Renal cortex interstitium (tissue), 11 donors: ENCODE results near the gene TPSB2. TPM values are rescaled to one million over a fixed set of nuclear protein-coding genes. Genes with fewer than 3 reads are reported as not detected.
"Not testable (repeated sequence)": the region's sequence is repeated elsewhere in the genome, so short reads cannot be mapped to it uniquely, and the experiment has no call there.

ENCODE experiments used
- DNase-seq, 11 donors: peaks; one replicate each; pipeline ENCODE4 v3.0.0-alpha.2; 2013; ENCODE audit warnings: low read depth in 9 of 11, low spot score in 4 of 11; ENCODE audit errors: extremely low read depth in 1 of 11
- polyA plus RNA-seq, 3 donors: library from polyadenylated mRNA; unstranded; fragments of 120-200 nt; gene quantifications; one replicate each; pipeline ENCODE4 v1.2.1, GENCODE V29; 2013; ENCODE audit not compliant: insufficient read length in 3 of 3

Gene TPSB2
- polyA plus RNA-seq, 3 donors, result 0.37 TPM; not detected in 2

DNA sequence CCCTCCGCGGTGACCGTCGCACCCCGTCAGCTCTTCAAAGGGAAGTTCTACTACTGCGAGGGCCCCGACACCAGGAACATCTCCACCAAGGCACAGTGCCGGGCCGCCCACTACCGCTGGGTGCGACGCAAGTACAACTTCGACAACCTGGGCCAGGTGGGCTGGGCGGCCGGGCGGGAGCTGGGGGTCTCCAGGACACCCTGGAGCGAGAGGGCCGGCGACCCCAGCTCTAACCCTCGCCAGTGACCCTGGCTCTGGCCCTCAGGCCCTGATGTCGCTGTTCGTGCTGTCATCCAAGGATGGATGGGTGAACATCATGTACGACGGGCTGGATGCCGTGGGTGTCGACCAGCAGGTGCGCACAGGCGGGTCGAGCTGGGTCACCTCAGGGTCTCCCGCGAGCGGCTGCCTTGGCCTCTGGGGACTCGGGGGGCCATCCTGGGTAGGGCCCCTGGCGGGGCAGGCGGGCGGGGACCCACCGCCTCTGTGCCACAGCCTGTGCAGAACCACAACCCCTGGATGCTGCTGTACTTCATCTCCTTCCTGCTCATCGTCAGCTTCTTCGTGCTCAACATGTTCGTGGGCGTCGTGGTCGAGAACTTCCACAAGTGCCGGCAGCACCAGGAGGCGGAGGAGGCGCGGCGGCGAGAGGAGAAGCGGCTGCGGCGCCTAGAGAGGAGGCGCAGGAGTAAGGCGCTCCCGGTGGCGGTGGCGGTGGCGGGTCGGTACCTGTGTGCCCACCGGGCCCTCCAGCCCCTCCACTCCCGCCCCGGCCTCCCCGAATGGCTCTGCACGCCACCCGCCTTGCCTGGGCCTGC, 18.3 kb downstream of the TPSB2 start:
- no peak for DNase-seq

- DNase-seq, result no peak
These were observed 19.5 kb downstream of the TPSB2 start for GRCh38 chr16:1210461-1210860.

- DNase-seq, result no peak
These were observed 20.9 kb downstream of the TPSB2 start for GRCh38 chr16:1209081-1209480.

DNA sequence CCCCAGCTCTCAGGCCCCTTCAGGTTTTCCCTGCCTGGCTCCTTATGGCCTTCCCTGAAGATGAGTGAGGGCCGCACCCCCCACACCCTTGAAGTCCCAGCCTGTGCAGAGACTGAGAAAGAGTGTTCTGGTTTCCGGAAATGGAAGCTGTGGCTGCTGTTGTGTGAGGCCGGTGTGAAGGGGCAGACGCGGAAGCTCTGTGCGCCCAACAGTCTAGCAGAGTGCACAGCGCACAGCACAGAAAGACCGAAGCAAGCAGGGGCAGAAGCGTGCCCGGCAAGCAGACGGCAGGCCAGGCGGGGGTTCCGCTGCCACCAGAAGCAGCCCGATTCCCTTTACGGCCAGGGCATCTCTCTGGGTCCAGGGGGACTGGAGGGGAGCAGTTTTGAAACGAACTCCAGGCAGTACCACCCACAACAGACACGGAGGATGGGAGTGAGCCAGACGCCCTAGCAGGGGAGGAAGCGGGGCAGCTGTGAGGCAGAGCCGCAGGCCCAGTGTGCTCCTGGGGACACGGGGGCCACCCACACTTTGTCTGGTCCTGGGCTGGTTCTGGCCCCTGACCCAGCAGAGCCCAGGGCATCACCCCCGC, 21.6 kb downstream of the TPSB2 start:
- no peak for DNase-seq

- no peak for DNase-seq
These were observed 23.2 kb downstream of the TPSB2 start for GRCh38 chr16:1206786-1207185.

DNA sequence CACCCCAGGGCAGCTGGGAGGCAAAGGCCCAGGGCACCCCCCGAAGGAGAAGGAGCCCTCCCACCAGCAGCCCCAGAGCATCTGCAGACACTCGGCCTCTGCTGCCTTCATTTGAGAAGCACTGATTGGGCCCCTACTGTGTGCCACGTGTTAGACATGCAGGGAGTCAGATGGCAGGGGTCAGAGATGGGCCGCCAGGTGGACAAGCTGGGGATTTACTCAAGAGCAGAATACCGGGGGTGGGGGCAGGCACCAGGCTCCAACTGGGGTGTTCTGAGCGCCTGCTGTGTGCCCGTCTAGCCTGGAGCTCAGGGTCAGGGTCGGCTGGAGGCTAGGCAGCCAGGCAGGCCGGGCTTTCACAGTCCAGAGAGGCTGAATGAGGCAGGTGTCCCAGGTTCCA, 23.7 kb downstream of the TPSB2 start:
- DNase-seq, result no peak

GRCh38 chr16:1204933-1205332, 25.1 kb downstream of the TPSB2 start:
- no peak for DNase-seq

- no peak for DNase-seq
These were observed 27.7 kb downstream of the TPSB2 start for GRCh38 chr16:1202274-1202673.

- no peak for DNase-seq
These were observed 28.5 kb downstream of the TPSB2 start for GRCh38 chr16:1201444-1201843.

GRCh38 chr16:1200014-1200627, 29.9 kb downstream of the TPSB2 start:
- no peak for DNase-seq

DNA sequence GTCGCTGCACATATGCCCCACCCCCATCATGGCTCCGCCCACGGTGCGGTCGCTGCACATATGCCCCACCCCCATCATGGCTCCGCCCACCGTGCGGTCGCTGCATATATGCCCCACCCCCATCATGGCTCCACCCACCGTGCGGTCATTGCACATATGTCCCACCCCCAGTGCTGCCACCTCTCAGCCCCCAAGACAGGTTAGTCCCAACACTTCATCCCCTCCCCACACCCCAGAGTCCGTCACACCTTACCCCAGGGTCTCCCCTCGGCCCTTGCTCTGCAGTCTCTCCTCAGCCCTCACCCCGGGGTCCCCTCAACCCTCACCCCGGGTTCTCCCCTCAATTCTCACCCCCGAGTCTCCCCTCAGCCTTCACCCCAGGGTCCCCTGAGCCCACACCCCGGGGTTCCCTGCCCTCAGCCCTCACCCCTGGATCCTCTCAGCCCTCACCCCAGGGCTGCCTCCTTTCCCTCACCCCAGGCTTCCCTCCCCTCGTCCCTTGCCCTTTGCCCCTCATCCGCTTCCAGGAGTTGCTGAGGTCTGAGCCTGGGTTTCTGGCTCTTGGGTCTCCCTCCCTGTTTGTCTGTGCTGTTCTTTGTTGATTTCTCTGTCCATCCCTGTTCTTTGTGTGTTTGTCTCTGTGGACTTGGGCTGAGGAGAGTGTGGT, 30.5 kb downstream of the TPSB2 start:
- DNase-seq, result no peak

- DNase-seq, result not testable (repeated sequence)
These were observed 31.2 kb downstream of the TPSB2 start for GRCh38 chr16:1198671-1199346.

DNA sequence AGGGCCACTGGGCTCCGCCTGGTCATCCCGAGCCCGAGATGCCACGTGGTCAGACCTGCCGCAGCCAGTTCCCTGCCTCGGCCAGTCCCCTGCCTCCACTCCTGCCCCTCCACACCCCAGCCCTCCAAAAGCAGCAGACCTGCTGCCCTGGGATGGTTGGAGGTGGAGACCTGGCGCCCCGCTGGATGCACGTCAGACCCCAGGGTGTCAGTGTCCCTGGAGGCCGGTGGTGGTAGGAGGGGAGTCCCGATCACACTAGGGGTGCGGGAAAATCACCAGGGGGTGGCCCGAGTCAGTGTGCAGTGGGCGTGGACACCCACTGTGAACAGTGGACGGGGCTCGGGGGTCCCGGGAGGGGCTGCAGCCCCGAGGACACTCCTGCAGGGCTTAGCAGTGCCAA, 31.8 kb downstream of the TPSB2 start:
- no peak for DNase-seq

DNA sequence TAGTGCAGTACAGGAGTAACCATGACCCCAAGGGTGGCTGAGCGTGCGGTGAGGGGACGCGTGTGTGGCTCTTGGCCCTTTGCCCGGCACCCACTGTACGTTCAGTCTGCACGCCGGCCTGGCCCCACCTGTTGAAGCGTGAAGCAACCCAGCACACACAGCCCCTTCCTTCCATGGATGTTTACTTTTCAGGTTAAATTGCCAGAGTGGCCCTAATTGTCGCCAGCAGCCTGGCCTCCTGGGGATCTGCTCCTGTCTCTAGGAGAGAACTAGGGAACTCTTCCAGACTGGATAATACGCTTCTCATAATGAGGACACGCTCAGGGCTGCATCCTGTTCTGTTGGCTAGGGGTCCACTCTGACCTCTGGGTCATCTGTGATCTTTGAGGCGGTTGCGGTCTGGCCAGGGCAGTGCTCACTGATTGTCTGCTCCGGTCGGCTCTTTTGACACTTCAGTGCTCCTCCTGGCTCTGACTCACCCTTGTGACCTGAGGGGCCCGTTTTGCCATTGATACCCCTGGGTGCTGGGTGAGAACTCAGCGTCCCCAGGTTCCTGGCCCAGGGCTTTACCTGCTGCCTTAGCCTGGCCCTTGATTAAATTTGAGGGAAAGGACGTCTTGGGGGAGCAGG, 32.6 kb downstream of the TPSB2 start:
- DNase-seq, result no peak

- DNase-seq, result no peak
These were observed 33.5 kb downstream of the TPSB2 start for GRCh38 chr16:1196494-1196893.

GRCh38 chr16:1195393-1195666, 34.7 kb downstream of the TPSB2 start:
- no peak for DNase-seq

- no peak for DNase-seq
These were observed 35.2 kb downstream of the TPSB2 start for GRCh38 chr16:1194665-1195392.

DNA sequence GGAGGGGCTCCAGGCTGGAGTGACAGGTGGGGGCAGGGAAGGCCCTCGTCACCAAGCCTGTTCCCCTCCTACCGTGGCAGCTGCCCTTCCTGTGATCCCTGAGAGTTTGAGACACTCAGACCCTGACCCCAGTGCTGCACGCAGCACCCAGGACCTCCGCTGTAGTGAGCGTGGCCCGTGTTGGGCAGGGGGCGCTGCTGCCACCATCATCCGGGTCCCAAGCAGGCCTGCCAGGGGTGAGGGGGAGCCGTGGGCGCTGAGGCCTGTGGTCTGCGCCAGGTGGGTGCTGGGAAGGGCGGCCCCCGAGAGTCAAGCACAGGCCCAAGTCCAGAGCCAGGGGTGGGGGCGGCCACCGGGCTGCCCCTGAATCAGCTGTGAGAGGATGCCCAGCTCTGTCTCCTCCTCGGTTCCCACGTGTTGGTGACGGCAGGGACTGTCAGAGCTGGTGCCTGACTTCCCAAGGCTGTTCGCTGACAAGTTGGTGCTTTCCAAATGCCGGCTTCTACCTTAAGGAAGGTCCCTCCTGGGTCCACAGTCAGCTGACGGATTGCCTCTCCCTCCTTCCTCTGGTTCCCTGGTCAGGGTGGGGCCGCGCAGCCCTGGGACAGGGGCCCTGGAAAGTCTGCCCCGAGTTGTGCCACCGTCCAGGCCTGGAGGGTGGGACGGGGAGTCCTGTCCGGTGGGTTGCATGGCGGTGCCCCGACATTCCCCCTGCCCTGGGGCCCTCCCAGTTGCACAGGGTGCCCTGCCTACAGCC, 36.0 kb downstream of the TPSB2 start:
- DNase-seq, result no peak
